Activated CD8-positive, alpha-beta memory T cell treated with anti-CD3 and anti-CD28 coated beads, Interleukin-2, amount 10 ng/mL, durations not matched to agents 7 days and 5 days (primary cell): ENCODE results near the gene UGT1A5. TPM values are rescaled to one million over a fixed set of nuclear protein-coding genes. Genes with fewer than 3 reads are reported as not detected.

Experiments used
- ATAC-seq: fragments of 150-1000 bp; cut with Tn5 transposase; one replicate; pipeline ENCODE4 v1.10.0; 2021; ENCODE audit warnings: moderate library complexity
- CTCF ChIA-PET: fragments of 350-600 bp; sonication (Branson Sonifier 250); formaldehyde crosslinking; loops from one replicate; lab custom pipeline; 2021; ENCODE audit warnings: antibody characterized with exemption; lab: Charles Lee
- DNase-seq: peaks from one replicate; pipeline ENCODE4 v3.0.0-alpha.2; 2020
- H3K27ac Mint-ChIP-seq: one replicate; pipeline ENCODE4 v1.8.0; 2021; ENCODE audit warnings: mild to moderate bottlenecking, mixed read lengths
- H3K27me3 Mint-ChIP-seq: one replicate; pipeline ENCODE4 v1.8.0; 2021; ENCODE audit warnings: mixed read lengths
- H3K36me3 Mint-ChIP-seq: one replicate; pipeline ENCODE4 v1.8.0; 2021; ENCODE audit warnings: mild to moderate bottlenecking, mixed read lengths
- H3K4me1 Mint-ChIP-seq: one replicate; pipeline ENCODE4 v1.8.0; 2021; ENCODE audit warnings: mixed read lengths
- H3K4me3 Mint-ChIP-seq: one replicate; pipeline ENCODE4 v1.8.0; 2021; ENCODE audit warnings: mild to moderate bottlenecking, moderate library complexity, mixed read lengths
- H3K9me3 Mint-ChIP-seq: one replicate; pipeline ENCODE4 v1.8.0; 2022; ENCODE audit warnings: low read depth, mixed read lengths
- total RNA-seq, 2 experiments: library from RNA; stranded (reverse); gene quantifications; one replicate each; pipeline ENCODE4 v1.2.3, GENCODE V29; 2021

Gene UGT1A5
- total RNA-seq: not detected

- no peak within 1 kb of the TSS for H3K27ac Mint-ChIP-seq
- no peak for DNase-seq
- no peak within 1 kb of the TSS for H3K4me3 Mint-ChIP-seq
- CTCF ChIA-PET: interaction anchor here (1.3 to 1.5 kb wide), 2 partner anchors 9 to 148 kb away, joined by 4 to 5 read pairs; no protein-coding TSS in a partner anchor
- H3K36me3 Mint-ChIP-seq: no peaks in the 10 kb centered on the region
- H3K4me1 Mint-ChIP-seq: peaks cover 13% of the 10 kb centered on the region
- no peak for ATAC-seq
- peaks cover 45% of the 10 kb centered on the region for H3K27me3 Mint-ChIP-seq
- no peaks in the 10 kb centered on the region for H3K9me3 Mint-ChIP-seq
These were observed at the start of gene UGT1A5 for GRCh38 chr2:233712611-233713261. Gene UGT1A5, plus strand, starts transcription at chr2:233712907. Its CDS starts 85 bp downstream, at chr2:233712992.

GRCh38 chr2:233663911-233664310 is 48.8 kb upstream of the UGT1A5 start:
- CTCF ChIA-PET: no interaction called here
- ATAC-seq: no peak
- H3K36me3 Mint-ChIP-seq: no peaks in the 10 kb centered on the region
- DNase-seq: no peak
- H3K4me3 Mint-ChIP-seq: no peak overlapping the region
- peaks cover 51% of the 10 kb centered on the region for H3K27me3 Mint-ChIP-seq
- no peaks in the 10 kb centered on the region for H3K9me3 Mint-ChIP-seq
- H3K4me1 Mint-ChIP-seq: no peaks in the 10 kb centered on the region
- no peak overlapping the region for H3K27ac Mint-ChIP-seq

GRCh38 chr2:233668605-233669260 is 44.0 kb upstream of the UGT1A5 start:
- Mint-ChIP-seq H3K4me1 (no peaks in the 10 kb centered on the region), H3K27me3 (peaks cover 26% of the 10 kb centered on the region), H3K4me3 (no peak overlapping the region), H3K36me3 (no peaks in the 10 kb centered on the region), H3K27ac (no peak overlapping the region), H3K9me3 (no peaks in the 10 kb centered on the region)
- DNase-seq (no peak), ATAC-seq (no peak)
- CTCF ChIA-PET: no interaction called here

- CTCF ChIA-PET: interaction anchor here (0.9 kb wide), 1 partner anchor 181 kb away, joined by 3 read pairs; no protein-coding TSS in a partner anchor
- peaks cover 25% of the 10 kb centered on the region for H3K27me3 Mint-ChIP-seq
These were observed 41.2 kb upstream of the UGT1A5 start, which contains the start of gene UGT1A9 for GRCh38 chr2:233671290-233672161. Gene UGT1A9, plus strand, starts transcription at chr2:233671898. Its CDS starts 37 bp downstream, at chr2:233671935.

GRCh38 chr2:233672886-233673285 is 39.8 kb upstream of the UGT1A5 start:
- no peaks in the 10 kb centered on the region for H3K36me3 Mint-ChIP-seq
- H3K27ac Mint-ChIP-seq: no peak overlapping the region
- DNase-seq: no peak
- H3K27me3 Mint-ChIP-seq: peaks cover 34% of the 10 kb centered on the region
- H3K4me1 Mint-ChIP-seq: no peaks in the 10 kb centered on the region
- ATAC-seq: no peak
- H3K4me3 Mint-ChIP-seq: no peak overlapping the region
- no peaks in the 10 kb centered on the region for H3K9me3 Mint-ChIP-seq
- CTCF ChIA-PET: no interaction called here

More at GRCh38 chr2:233671290-233672161, 41.2 kb upstream of the UGT1A5 start, which contains the start of gene UGT1A9:
- DNase-seq (no peak), ATAC-seq (no peak)
- Mint-ChIP-seq H3K4me3 (no peak within 1 kb of the TSS), H3K4me1 (no peaks in the 10 kb centered on the region), H3K36me3 (no peaks in the 10 kb centered on the region), H3K27ac (no peak within 1 kb of the TSS), H3K9me3 (no peaks in the 10 kb centered on the region)

- no peak for ATAC-seq
- CTCF ChIA-PET: no interaction called here
- no peak for DNase-seq
- H3K27me3 Mint-ChIP-seq: peaks cover 42% of the 10 kb centered on the region
- no peak overlapping the region for H3K4me3 Mint-ChIP-seq
- H3K4me1 Mint-ChIP-seq: no peaks in the 10 kb centered on the region
- H3K9me3 Mint-ChIP-seq: no peaks in the 10 kb centered on the region
- H3K36me3 Mint-ChIP-seq: no peaks in the 10 kb centered on the region
- H3K27ac Mint-ChIP-seq: no peak overlapping the region
These were observed 38.8 kb upstream of the UGT1A5 start for GRCh38 chr2:233673896-233674295.

GRCh38 chr2:233674314-233674713 is 38.4 kb upstream of the UGT1A5 start:
- ATAC-seq (no peak), DNase-seq (no peak)
- Mint-ChIP-seq H3K4me3 (no peak overlapping the region), H3K36me3 (no peaks in the 10 kb centered on the region), H3K27ac (no peak overlapping the region), H3K9me3 (no peaks in the 10 kb centered on the region), H3K27me3 (peaks cover 44% of the 10 kb centered on the region), H3K4me1 (no peaks in the 10 kb centered on the region)
- CTCF ChIA-PET: no interaction called here

- Mint-ChIP-seq H3K9me3 (no peaks in the 10 kb centered on the region), H3K36me3 (no peaks in the 10 kb centered on the region), H3K4me1 (no peaks in the 10 kb centered on the region), H3K27ac (no peak overlapping the region), H3K4me3 (no peak overlapping the region), H3K27me3 (peaks cover 51% of the 10 kb centered on the region)
- no peak for DNase-seq
- ATAC-seq: no peak
- CTCF ChIA-PET: no interaction called here
These were observed 37.7 kb upstream of the UGT1A5 start for GRCh38 chr2:233674995-233675394.

GRCh38 chr2:233676046-233676445 is 36.7 kb upstream of the UGT1A5 start:
- Mint-ChIP-seq H3K4me1 (no peaks in the 10 kb centered on the region), H3K27ac (no peak overlapping the region), H3K4me3 (no peak overlapping the region), H3K36me3 (no peaks in the 10 kb centered on the region), H3K27me3 (peaks cover 48% of the 10 kb centered on the region), H3K9me3 (no peaks in the 10 kb centered on the region)
- no peak for DNase-seq
- CTCF ChIA-PET: no interaction called here
- ATAC-seq: no peak

GRCh38 chr2:233679196-233679595 is 33.5 kb upstream of the UGT1A5 start:
- Mint-ChIP-seq H3K27ac (no peak overlapping the region), H3K27me3 (peaks cover 36% of the 10 kb centered on the region), H3K9me3 (no peaks in the 10 kb centered on the region), H3K4me1 (no peaks in the 10 kb centered on the region), H3K36me3 (no peaks in the 10 kb centered on the region), H3K4me3 (no peak overlapping the region)
- ATAC-seq: no peak
- no peak for DNase-seq
- CTCF ChIA-PET: no interaction called here

GRCh38 chr2:233680361-233681045 is 32.2 kb upstream of the UGT1A5 start:
- no peaks in the 10 kb centered on the region for H3K9me3 Mint-ChIP-seq
- H3K36me3 Mint-ChIP-seq: no peaks in the 10 kb centered on the region
- DNase-seq (no peak), ATAC-seq (no peak)
- H3K27ac Mint-ChIP-seq: no peak overlapping the region
- CTCF ChIA-PET: no interaction called here
- no peaks in the 10 kb centered on the region for H3K4me1 Mint-ChIP-seq
- H3K27me3 Mint-ChIP-seq: peaks cover 41% of the 10 kb centered on the region
- H3K4me3 Mint-ChIP-seq: no peak overlapping the region

GRCh38 chr2:233681521-233682099 is 31.1 kb upstream of the UGT1A5 start, which contains the start of gene UGT1A7:
Gene UGT1A7, plus strand, starts transcription at chr2:233681901. Its CDS starts 37 bp downstream, at chr2:233681938.
- CTCF ChIA-PET: interaction anchor here (1.0 kb wide), 1 partner anchor 30 kb away, joined by 4 read pairs; no protein-coding TSS in a partner anchor
- Mint-ChIP-seq H3K4me1 (no peaks in the 10 kb centered on the region), H3K27ac (no peak within 1 kb of the TSS), H3K9me3 (no peaks in the 10 kb centered on the region), H3K27me3 (peaks cover 39% of the 10 kb centered on the region), H3K36me3 (no peaks in the 10 kb centered on the region), H3K4me3 (no peak within 1 kb of the TSS)
- ATAC-seq (no peak), DNase-seq (no peak)
